HG03457 (cell line): ENCODE results near the gene CFAP61.
"Not testable (repeated sequence)": the region's sequence is repeated elsewhere in the genome, so short reads cannot be mapped to it uniquely, and the experiment has no call there.

Experiments
- ATAC-seq: cut with Tn5 transposase; IDR thresholded peaks from one replicate; pipeline ENCODE4 v1.9.1; 2021; ENCODE audit warnings: moderate number of reproducible peaks; ENCODE audit not compliant: unreplicated experiment

Gene CFAP61

GRCh38 chr20:20205862-20206236, 153.5 kb downstream of the CFAP61 start:
- ATAC-seq = no peak

- ATAC-seq = peak; percentile 83
These were observed 154.5 kb downstream of the CFAP61 start for GRCh38 chr20:20206788-20207187.

GRCh38 chr20:20207291-20207690, 155.0 kb downstream of the CFAP61 start:
- no peak for ATAC-seq

- ATAC-seq = peak; percentile 44
These were observed 155.5 kb downstream of the CFAP61 start for GRCh38 chr20:20207872-20208271.

GRCh38 chr20:20209684-20210083, 157.4 kb downstream of the CFAP61 start:
- no peak for ATAC-seq

GRCh38 chr20:20210327-20210726, 158.0 kb downstream of the CFAP61 start:
- ATAC-seq = no peak

- ATAC-seq = no peak
These were observed 158.6 kb downstream of the CFAP61 start for GRCh38 chr20:20210943-20211273.

- no peak for ATAC-seq
These were observed 159.1 kb downstream of the CFAP61 start for GRCh38 chr20:20211274-20211987.

- ATAC-seq = no peak
These were observed 159.7 kb downstream of the CFAP61 start for GRCh38 chr20:20211988-20212518.

- no peak for ATAC-seq
These were observed 160.4 kb downstream of the CFAP61 start for GRCh38 chr20:20212675-20213096.

GRCh38 chr20:20213526-20214121, 161.3 kb downstream of the CFAP61 start:
- ATAC-seq = no peak

- no peak for ATAC-seq
These were observed 162.5 kb downstream of the CFAP61 start for GRCh38 chr20:20214757-20215275.

GRCh38 chr20:20215976-20216727, 163.8 kb downstream of the CFAP61 start:
- no peak for ATAC-seq

- no peak for ATAC-seq
These were observed 164.6 kb downstream of the CFAP61 start for GRCh38 chr20:20216941-20217340.

GRCh38 chr20:20217621-20218020, 165.3 kb downstream of the CFAP61 start:
- ATAC-seq = no peak

GRCh38 chr20:20218106-20218505, 165.8 kb downstream of the CFAP61 start:
- not testable (repeated sequence) for ATAC-seq

GRCh38 chr20:20219016-20219415, 166.7 kb downstream of the CFAP61 start:
- ATAC-seq = no peak

- ATAC-seq = no peak
These were observed 167.8 kb downstream of the CFAP61 start for GRCh38 chr20:20220134-20220533.

- no peak for ATAC-seq
These were observed 171.6 kb downstream of the CFAP61 start for GRCh38 chr20:20223981-20224380.

GRCh38 chr20:20224806-20225205, 172.5 kb downstream of the CFAP61 start:
- ATAC-seq = no peak

GRCh38 chr20:20225325-20226043, 173.2 kb downstream of the CFAP61 start:
- no peak for ATAC-seq
